HUDEP-2 (cell line): ENCODE measurements around the gene HS3ST5.
"Not testable (repeated sequence)": the region's sequence is repeated elsewhere in the genome, so short reads cannot be mapped to it uniquely, and the experiment has no call there.

Experiments
- DNase-seq, 76 experiments: peaks; one replicate each; lab custom pipeline; 2025; ENCODE audit not compliant: unreplicated experiment in 76 of 76; lab: John Stamatoyannopoulos, UW

The HS3ST5 gene

GRCh38 chr6:114339706-114340105 is 3.1 kb downstream of the HS3ST5 start:
- no peak for DNase-seq

GRCh38 chr6:114334237-114334636 is 8.6 kb downstream of the HS3ST5 start:
- DNase-seq = no peak

GRCh38 chr6:114327074-114327473 is 15.7 kb downstream of the HS3ST5 start:
- no peak for DNase-seq

GRCh38 chr6:114323784-114324183 is 19.0 kb downstream of the HS3ST5 start:
- no peak for DNase-seq

GRCh38 chr6:114319749-114320148 is 23.1 kb downstream of the HS3ST5 start:
- no peak for DNase-seq

- DNase-seq = no peak
Observed at GRCh38 chr6:114315831-114316595, 26.8 kb downstream of the HS3ST5 start.

- DNase-seq = not testable (repeated sequence)
Observed at GRCh38 chr6:114313816-114314215, 29.0 kb downstream of the HS3ST5 start.

- DNase-seq = no peak
Observed at GRCh38 chr6:114312931-114313330, 29.9 kb downstream of the HS3ST5 start.

GRCh38 chr6:114310053-114310452 is 32.8 kb downstream of the HS3ST5 start:
- no peak for DNase-seq

GRCh38 chr6:114304304-114304887 is 38.4 kb downstream of the HS3ST5 start:
- peak in 26 of 76 experiments; percentile 15 to 64 (median 30) for DNase-seq

- no peak for DNase-seq
Observed at GRCh38 chr6:114301596-114302219, 41.1 kb downstream of the HS3ST5 start.

- no peak for DNase-seq
Observed at GRCh38 chr6:114297135-114297534, 45.7 kb downstream of the HS3ST5 start.

- DNase-seq = no peak
Observed at GRCh38 chr6:114292431-114292830, 50.4 kb downstream of the HS3ST5 start.

GRCh38 chr6:114291428-114291827 is 51.4 kb downstream of the HS3ST5 start:
- DNase-seq = no peak

- DNase-seq = no peak
Observed at GRCh38 chr6:114290864-114291263, 52.0 kb downstream of the HS3ST5 start.

- no peak for DNase-seq
Observed at GRCh38 chr6:114288701-114289495, 53.9 kb downstream of the HS3ST5 start.

GRCh38 chr6:114287461-114287860 is 55.4 kb downstream of the HS3ST5 start:
- DNase-seq = no peak

GRCh38 chr6:114286211-114286610 is 56.6 kb downstream of the HS3ST5 start:
- no peak for DNase-seq

GRCh38 chr6:114284281-114284680 is 58.5 kb downstream of the HS3ST5 start:
- DNase-seq = peak in 2 of 76 experiments; percentile 12 to 28

GRCh38 chr6:114282292-114282691 is 60.5 kb downstream of the HS3ST5 start:
- DNase-seq = no peak

GRCh38 chr6:114281496-114281895 is 61.3 kb downstream of the HS3ST5 start:
- DNase-seq = no peak
